ENCODE results near the gene TAMALIN.
"Not testable (repeated sequence)": the region's sequence is repeated elsewhere in the genome, so short reads cannot be mapped to it uniquely, and the experiment has no call there.

TAMALIN gene

GRCh38 chr12:52006726-52007157 is at the start of gene TAMALIN:
Gene TAMALIN, plus strand, starts transcription at chr12:52006946. Its CDS starts 74 bp downstream, at chr12:52007020.
- no peak for DNase-seq

- no peak for DNase-seq
Observed at GRCh38 chr12:51958542-51958941, 48.2 kb upstream of the TAMALIN start.

GRCh38 chr12:51959211-51959610 is 47.5 kb upstream of the TAMALIN start:
- no peak for DNase-seq

- no peak for DNase-seq
Observed at GRCh38 chr12:51959921-51960320, 46.8 kb upstream of the TAMALIN start.

- no peak for DNase-seq
Observed at GRCh38 chr12:51960488-51960887, 46.3 kb upstream of the TAMALIN start.

- no peak for DNase-seq
Observed at GRCh38 chr12:51960890-51961289, 45.9 kb upstream of the TAMALIN start.

GRCh38 chr12:51961834-51962233 is 44.9 kb upstream of the TAMALIN start:
- no peak for DNase-seq

- DNase-seq: no peak
Observed at GRCh38 chr12:51962737-51963136, 44.0 kb upstream of the TAMALIN start.

GRCh38 chr12:51963477-51963876 is 43.3 kb upstream of the TAMALIN start:
- no peak for DNase-seq

GRCh38 chr12:51969643-51970042 is 37.1 kb upstream of the TAMALIN start:
- no peak for DNase-seq

GRCh38 chr12:51970904-51971646 is 35.7 kb upstream of the TAMALIN start:
- no peak for DNase-seq

- DNase-seq: peak; percentile 54
Observed at GRCh38 chr12:51971679-51972421, 34.9 kb upstream of the TAMALIN start.

GRCh38 chr12:51972422-51972812 is 34.3 kb upstream of the TAMALIN start:
- peak; percentile 90 for DNase-seq

- DNase-seq: peak; percentile 99
Observed at GRCh38 chr12:51972849-51973273, 33.9 kb upstream of the TAMALIN start.

- DNase-seq: no peak
Observed at GRCh38 chr12:51973560-51973959, 33.2 kb upstream of the TAMALIN start.

GRCh38 chr12:51974646-51975045 is 32.1 kb upstream of the TAMALIN start:
- DNase-seq: no peak

GRCh38 chr12:51975196-51975595 is 31.6 kb upstream of the TAMALIN start:
- no peak for DNase-seq

GRCh38 chr12:51976376-51977160 is 30.2 kb upstream of the TAMALIN start:
- no peak for DNase-seq

- DNase-seq: no peak
Observed at GRCh38 chr12:51977320-51977753, 29.4 kb upstream of the TAMALIN start.

- not testable (repeated sequence) for DNase-seq
Observed at GRCh38 chr12:51979306-51979705, 27.4 kb upstream of the TAMALIN start.

- peak; percentile 21 for DNase-seq
Observed at GRCh38 chr12:51980051-51980808, 26.5 kb upstream of the TAMALIN start.

GRCh38 chr12:51980809-51981127 is 26.0 kb upstream of the TAMALIN start:
- DNase-seq: no peak

- no peak for DNase-seq
Observed at GRCh38 chr12:51984657-51985056, 22.1 kb upstream of the TAMALIN start.
